ENCODE data around the gene PIR.

PIR gene

DNA sequence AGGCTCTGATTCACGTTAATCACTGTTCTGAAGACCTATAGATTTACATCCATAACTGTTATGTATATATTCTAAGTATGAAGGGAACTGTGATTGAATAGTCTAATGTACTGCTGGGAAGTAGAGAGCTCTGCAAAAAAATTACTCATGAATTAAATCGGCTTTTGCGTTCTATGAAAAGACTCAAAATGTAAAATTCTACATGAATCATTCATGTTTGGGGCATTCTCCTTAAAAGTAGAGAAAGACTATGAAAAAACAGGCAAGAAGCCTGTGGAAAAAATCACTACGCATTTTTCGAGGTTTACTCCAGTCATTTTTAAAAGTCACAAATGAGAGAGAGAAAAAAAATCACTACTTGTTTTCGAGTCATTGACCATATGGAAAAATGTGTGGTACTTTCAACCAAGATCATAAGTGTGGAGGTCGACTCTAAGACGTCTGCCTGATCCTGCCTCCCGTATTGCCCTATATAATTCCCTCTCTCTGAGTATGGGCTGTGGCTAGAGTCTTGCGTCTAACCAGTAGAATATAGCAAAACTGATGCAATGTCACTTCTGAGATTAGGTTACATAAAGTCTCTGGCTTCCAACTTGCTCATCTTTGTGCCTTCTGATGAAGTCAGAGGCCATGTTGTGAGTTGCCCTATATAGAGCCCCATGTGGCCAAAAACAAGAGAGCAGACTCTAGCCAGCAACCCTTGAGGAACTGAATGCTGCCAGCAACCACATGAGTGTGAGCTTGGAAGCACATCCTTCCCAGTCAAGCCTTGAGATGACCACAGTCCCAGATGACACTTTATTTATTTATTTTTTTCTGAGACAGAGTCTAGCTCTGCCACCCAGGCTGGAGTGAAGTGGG is 76.8 kb downstream of the PIR start:
- DNase-seq: no peak

- no peak for DNase-seq
Observed at GRCh38 chrX:15413101-15413500, 80.0 kb downstream of the PIR start.

- DNase-seq: no peak
Observed at GRCh38 chrX:15410947-15411346, 82.2 kb downstream of the PIR start.

DNA sequence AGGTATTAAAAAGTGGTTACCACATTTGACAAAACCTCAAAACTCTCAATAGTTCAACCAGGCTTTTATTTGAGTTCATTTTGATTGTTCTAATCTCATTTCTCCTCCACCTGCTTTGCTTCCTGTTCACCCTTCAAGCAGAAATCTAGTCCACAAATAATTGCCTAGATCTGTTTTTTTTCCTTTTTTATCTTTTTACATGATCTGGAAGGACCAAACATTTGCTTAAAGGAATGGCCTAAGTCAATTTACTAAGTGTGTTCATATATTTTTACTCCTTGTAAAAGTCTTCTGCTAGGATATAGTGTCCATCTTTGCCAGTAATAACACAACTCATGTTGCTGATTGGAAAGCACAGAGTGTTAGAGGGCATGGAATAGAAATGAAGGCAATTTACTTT is 82.7 kb downstream of the PIR start:
- DNase-seq: no peak

GRCh38 chrX:15405846-15406245 is 87.3 kb downstream of the PIR start:
- DNase-seq: no peak

DNA sequence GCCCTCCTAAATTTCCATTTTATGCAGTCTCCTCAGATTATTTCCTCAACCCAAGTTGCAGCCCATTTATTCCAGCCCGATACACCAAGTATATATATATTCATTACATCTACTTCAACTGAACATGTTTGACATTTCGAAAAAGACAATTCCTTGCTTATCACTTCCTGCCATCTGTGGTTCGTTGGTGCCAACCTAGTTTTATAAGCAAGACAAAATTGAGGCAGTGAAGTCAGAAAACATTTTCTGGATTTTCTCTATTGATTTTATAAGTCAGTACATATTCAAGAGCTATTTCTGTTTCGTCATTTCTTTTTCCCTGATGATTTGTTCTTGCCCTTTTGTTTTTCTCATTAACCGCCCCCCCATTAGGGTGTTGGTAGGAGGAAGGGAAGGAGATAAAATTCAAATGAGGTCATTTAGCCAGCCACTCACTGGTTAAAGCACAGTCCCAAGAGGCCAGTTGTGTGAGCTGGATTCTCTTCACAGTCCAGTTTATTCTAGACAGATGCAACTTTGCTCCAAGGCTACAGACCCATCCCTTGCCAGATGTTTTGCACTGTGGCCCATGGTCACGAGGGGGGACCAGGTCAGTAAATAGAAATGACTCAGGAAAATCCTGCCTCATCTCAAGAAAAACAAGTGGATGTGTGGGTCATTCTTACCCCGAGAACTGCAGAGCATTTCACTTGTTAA is 88.6 kb downstream of the PIR start:
- DNase-seq: no peak

GRCh38 chrX:15401378-15401777 is 91.8 kb downstream of the PIR start:
- DNase-seq: no peak

- DNase-seq: no peak
Observed at GRCh38 chrX:15399962-15400391, 93.2 kb downstream of the PIR start.

- DNase-seq: no peak
Observed at GRCh38 chrX:15398874-15399273, 94.3 kb downstream of the PIR start.

- no peak for DNase-seq
Observed at GRCh38 chrX:15395789-15396188, 97.3 kb downstream of the PIR start.

GRCh38 chrX:15391850-15392249 is 101.3 kb downstream of the PIR start:
- no peak for DNase-seq

DNA sequence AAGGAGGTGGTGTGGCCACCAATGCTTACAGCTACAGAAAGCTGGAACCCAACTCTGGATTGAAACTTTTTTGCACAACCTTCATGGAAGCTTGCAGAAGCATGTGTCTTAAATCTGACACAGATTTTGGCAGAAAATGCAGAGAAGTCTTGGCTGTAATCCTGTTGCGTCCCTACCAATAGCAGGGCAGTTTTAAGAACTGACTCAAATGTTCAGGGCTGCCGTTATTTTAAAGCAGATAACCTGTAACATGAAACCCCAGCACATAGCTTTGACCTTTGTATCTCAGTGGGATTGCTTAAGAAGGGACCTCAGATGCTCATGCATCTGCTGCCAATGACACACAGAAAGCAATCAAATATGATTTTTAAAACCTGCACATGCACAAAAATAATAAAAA is 108.8 kb downstream of the PIR start, which contains the start of gene VEGFD:
TSS of gene VEGFD (minus strand) at position 110 of the 400 bp plus-strand sequence. CDS start 467 bp downstream, outside the sequence.
- no peak for DNase-seq

- no peak for DNase-seq
Observed at GRCh38 chrX:15382813-15383212, 110.3 kb downstream of the PIR start.

GRCh38 chrX:15376956-15377355 is 116.2 kb downstream of the PIR start:
- no peak for DNase-seq

GRCh38 chrX:15373976-15374375 is 119.2 kb downstream of the PIR start:
- no peak for DNase-seq

GRCh38 chrX:15366506-15367352 is 126.4 kb downstream of the PIR start:
- DNase-seq: no peak

DNA sequence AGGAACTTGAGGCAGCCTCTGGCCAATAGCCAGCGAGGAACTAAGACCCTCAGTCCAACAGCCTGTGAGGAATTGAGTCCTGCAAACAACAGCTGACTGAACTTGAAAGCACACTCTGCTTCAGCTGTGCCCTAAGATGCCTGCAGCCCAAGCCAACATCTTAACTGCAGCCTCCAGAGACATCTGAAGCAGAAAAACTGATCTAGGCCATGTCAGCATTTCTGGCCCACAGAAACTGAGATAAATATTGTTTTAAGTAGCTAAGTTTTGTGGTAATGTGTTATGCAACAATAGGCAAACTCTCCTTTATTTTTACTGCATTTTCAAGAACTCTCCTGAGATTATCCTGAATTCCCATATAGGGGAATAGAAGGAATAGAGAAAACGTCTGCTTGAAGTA is 133.4 kb downstream of the PIR start:
- DNase-seq: no peak

- DNase-seq: no peak
Observed at GRCh38 chrX:15358533-15358932, 134.6 kb downstream of the PIR start.

DNA sequence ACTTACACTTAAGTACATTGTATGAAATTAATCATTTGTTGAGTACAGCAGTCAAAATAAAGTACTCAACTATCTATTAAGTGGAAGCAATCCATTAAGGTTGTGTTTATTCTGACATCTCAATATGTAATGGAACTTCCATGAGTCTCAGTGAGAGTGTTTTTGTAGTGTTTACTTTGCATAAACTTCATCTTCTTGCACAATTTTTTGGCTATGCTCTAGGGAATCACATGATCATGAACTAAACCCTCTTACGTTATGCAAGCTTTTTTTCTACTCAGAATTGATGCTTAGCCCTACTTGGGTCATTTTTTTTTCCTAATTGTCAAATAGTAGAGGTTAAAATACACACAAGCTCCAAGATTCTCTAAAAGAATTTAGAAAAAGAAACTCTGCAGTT is 136.7 kb downstream of the PIR start:
- DNase-seq: no peak

DNA sequence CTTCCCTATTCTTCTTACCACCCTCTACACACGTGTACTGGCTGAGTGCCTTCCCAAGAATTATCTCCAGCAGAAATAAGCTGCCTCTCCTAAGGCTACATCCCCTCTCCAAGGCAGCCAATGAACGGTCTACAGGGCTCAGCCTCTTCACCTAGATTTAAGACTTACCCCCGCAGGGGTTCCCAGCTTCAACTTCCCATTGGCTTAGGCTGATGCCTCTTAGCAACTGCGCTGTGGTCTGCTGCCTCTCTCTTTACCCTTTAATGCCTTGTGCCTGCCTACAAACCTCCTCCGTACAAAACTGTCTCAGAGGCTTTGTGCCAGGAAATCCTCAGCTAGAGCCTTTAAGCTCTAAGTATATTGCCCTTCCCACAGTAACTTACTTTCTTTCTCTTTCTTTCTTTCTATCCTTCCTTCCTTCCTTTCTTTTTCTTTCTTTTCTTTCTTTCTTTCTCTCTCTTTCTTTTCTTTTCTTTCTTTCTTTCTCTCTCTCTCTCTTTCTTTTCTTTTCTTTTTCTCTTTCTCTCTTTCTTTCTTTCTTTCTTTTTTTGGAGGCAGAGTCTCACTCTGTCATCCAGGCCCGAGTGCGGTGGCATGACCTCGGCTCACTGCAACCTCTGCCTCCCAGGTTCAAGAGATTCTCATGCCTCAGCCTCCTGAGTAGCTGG is 142.7 kb downstream of the PIR start:
- DNase-seq: no peak

- DNase-seq: peak; percentile 68
Observed at GRCh38 chrX:15349046-15349445, 144.1 kb downstream of the PIR start.

DNA sequence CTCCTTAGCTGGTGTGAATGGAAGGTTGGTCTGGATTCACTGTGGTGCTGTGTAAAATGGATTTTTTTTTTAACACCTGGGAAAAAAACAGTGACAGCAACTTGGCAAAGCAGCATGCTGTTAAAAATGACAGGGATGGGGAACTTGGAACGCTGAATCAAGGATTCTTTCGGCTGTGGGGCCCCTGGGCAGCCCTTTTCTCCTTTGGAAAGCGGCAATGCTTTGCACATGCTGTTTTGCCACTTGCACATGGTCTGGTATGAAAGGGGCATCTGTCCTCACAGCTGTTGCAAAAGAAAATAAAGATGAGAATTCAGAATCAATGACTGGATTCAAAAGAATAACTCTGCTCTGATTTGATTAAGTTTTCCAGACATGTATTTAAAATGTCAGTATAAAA is 147.2 kb downstream of the PIR start:
- DNase-seq: no peak

DNA sequence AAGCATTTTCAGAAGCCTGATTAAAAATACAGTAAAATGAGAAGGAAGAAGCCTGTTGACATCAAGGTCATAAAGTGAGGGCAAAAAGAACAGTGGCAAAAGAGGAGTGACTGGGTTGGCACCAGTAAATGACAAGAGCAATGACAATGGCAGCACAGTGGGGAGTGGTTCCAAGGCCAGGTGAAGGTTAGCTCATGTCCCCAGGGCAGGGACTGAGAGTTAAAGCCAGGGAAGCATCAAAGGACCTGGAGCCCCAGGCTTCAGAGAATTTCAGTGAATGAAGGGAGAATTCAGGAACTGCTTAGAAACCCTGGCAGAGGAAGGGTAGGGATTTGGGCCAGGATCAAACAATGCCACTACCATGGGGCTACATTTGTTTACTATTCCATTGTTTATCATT is 149.0 kb downstream of the PIR start:
- no peak for DNase-seq
